ENCODE results near the gene OLFM4. TPM values are rescaled to one million over a fixed set of nuclear protein-coding genes. Genes with fewer than 3 reads are reported as not detected.

Gene OLFM4
- total RNA-seq, 2 donors from 2014 or later = 1.1 to 1.2 TPM

DNA sequence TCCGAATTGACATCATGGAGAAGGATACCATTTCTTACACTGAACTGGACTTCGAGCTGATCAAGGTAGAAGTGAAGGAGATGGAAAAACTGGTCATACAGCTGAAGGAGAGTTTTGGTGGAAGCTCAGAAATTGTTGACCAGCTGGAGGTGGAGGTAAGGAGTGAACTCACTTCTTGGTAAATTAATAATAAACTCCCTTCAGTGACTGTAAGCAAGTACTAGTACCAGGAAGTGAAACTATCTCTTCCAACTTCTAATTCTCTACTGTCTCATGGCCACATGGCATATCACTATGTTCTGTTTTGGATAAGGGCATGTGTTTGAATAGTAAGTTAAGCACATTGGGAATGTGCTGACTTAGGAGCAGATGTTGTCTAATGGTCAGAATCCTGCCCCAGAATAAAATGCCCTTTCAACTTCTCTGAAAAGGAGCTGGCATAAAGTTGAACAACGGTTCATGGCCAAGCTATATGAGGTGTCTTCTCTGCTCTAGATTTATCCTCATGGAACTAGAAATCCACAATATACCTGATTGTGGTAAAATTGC, 13.4 kb downstream of the OLFM4 start:
- H3K4me1 ChIP-seq (ENCODE audit: control insufficient read depth in 1 of 2, low read depth in 2 of 2) = peaks cover 3 to 45% of the 10 kb centered on the region in 2 donors
- DNase-seq (ENCODE audit: low spot score) = no peak
- H3K27me3 ChIP-seq (replicated peaks; ENCODE audit: insufficient read depth) = no peaks in the 10 kb centered on the region
- no peak overlapping the region for H3K4me3 ChIP-seq
- H3K36me3 ChIP-seq = no peaks in the 10 kb centered on the region
- no peak for TF ChIP-seq CTCF (IDR thresholded peaks at IDR 0.05)
- no peaks in the 10 kb centered on the region for H3K9me3 ChIP-seq
- ATAC-seq (ENCODE audit: insufficient number of reproducible peaks, low FRiP score, low read depth) = no peak
- no peak overlapping the region for H3K27ac ChIP-seq

DNA sequence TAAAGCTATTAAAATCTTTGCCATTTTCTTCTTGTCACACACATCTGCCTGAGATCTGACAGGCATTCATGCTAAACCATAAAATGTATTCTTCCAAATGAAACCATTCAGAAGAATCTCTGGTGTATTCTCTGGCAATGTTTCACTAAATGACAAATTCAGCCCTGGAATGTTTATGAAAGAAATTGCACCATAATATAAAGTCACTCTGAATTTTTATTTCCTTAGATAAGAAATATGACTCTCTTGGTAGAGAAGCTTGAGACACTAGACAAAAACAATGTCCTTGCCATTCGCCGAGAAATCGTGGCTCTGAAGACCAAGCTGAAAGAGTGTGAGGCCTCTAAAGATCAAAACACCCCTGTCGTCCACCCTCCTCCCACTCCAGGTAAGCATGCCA, 14.3 kb downstream of the OLFM4 start:
- Histone ChIP-seq H3K4me3 (no peak overlapping the region), H3K36me3 (no peaks in the 10 kb centered on the region), H3K9me3 (no peaks in the 10 kb centered on the region), H3K27me3 (replicated peaks; ENCODE audit: insufficient read depth) (no peaks in the 10 kb centered on the region), H3K27ac (no peak overlapping the region), H3K4me1 (ENCODE audit: control insufficient read depth in 1 of 2, low read depth in 2 of 2) (peaks cover 3 to 45% of the 10 kb centered on the region in 2 donors)
- no peak for DNase-seq (ENCODE audit: low spot score)
- ATAC-seq (ENCODE audit: insufficient number of reproducible peaks, low FRiP score, low read depth) = no peak
- TF ChIP-seq CTCF (IDR thresholded peaks at IDR 0.05) = no peak

DNA sequence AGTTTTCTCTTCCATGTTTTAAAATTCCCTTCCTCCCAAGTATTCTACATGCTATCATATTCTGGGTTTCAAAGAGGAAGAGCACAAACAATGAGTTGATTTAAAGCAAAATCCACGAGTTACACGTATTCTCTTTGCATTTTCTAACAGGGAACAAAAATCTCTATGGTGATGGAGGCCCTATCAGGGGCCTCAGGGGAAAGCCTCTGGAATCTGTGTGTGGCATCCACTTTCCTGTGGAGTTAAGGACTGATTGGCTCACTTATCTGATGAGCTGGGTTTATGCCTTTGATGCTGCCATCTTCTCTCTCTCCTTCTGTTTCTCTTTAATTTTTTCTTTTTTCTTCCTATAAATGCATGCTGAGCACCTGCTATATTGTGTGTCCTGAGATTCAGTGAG, 14.8 kb downstream of the OLFM4 start:
- Histone ChIP-seq H3K27ac (no peak overlapping the region), H3K9me3 (no peaks in the 10 kb centered on the region), H3K4me1 (ENCODE audit: control insufficient read depth in 1 of 2, low read depth in 2 of 2) (peaks cover 3 to 45% of the 10 kb centered on the region in 2 donors), H3K36me3 (no peaks in the 10 kb centered on the region), H3K4me3 (no peak overlapping the region), H3K27me3 (replicated peaks; ENCODE audit: insufficient read depth) (no peaks in the 10 kb centered on the region)
- DNase-seq (ENCODE audit: low spot score) = no peak
- no peak for TF ChIP-seq CTCF (IDR thresholded peaks at IDR 0.05)
- no peak for ATAC-seq (ENCODE audit: insufficient number of reproducible peaks, low FRiP score, low read depth)

DNA sequence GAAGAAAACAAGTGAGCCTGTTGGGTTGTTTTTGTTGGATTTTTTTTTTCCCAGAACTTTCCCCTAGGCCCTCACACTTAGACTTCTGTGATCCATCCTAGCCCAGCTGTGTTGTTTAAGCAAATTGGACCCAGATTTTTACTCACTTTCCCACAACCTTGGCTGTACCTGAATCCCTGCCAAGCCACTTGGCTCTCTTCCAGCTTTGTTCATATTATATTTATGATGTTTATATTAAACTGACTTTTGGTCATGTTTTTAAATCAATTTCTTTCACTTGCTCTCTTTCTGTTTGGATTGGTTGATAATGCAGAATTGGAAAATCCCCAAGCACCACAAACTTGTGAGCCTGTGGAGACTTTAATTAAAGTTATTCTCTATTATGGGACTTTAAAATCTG, 16.6 kb downstream of the OLFM4 start:
- no peaks in the 10 kb centered on the region for H3K36me3 ChIP-seq
- H3K27ac ChIP-seq = no peak overlapping the region
- H3K9me3 ChIP-seq = no peaks in the 10 kb centered on the region
- no peak overlapping the region for H3K4me3 ChIP-seq
- TF ChIP-seq CTCF (IDR thresholded peaks at IDR 0.05) = no peak
- DNase-seq (ENCODE audit: low spot score) = no peak
- no peaks in the 10 kb centered on the region for H3K27me3 ChIP-seq (replicated peaks; ENCODE audit: insufficient read depth)
- peaks cover 3 to 36% of the 10 kb centered on the region in 2 donors for H3K4me1 ChIP-seq (ENCODE audit: control insufficient read depth in 1 of 2, low read depth in 2 of 2)
- ATAC-seq (ENCODE audit: insufficient number of reproducible peaks, low FRiP score, low read depth) = no peak

DNA sequence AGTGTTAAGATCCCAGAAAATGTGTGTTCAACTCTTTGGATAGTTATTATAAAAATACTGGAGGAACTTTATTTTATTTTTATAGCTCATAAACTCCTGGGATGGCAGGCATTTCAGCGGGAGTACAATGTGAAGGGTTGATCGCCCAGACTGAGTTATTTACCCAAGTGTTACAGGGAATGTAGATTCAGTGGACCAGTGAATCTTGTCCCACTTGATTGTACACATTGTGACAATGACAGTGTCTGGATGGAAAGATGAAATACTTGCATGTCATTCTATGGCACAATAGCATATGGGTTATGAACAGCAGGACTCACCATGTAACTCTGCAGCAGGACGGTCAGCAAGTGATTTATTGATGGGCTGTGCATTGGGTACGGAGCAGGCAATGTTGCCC, 20.3 kb downstream of the OLFM4 start:
- TF ChIP-seq CTCF (IDR thresholded peaks at IDR 0.05) = no peak
- no peak overlapping the region for H3K27ac ChIP-seq
- H3K27me3 ChIP-seq (replicated peaks; ENCODE audit: insufficient read depth) = no peaks in the 10 kb centered on the region
- no peaks in the 10 kb centered on the region for H3K9me3 ChIP-seq
- H3K4me1 ChIP-seq (ENCODE audit: control insufficient read depth in 1 of 2, low read depth in 2 of 2) = peaks cover 3 to 32% of the 10 kb centered on the region in 2 donors
- ATAC-seq (ENCODE audit: insufficient number of reproducible peaks, low FRiP score, low read depth) = no peak
- H3K36me3 ChIP-seq = no peaks in the 10 kb centered on the region
- H3K4me3 ChIP-seq = no peak overlapping the region
- no peak for DNase-seq (ENCODE audit: low spot score)

Data from thoracic aorta (tissue), 2 donors.